Breast epithelium (tissue), 4 donors: ENCODE data around the gene CHN2. TPM values are rescaled to one million over a fixed set of nuclear protein-coding genes. Genes with fewer than 3 reads are reported as not detected.

Experiments
- DNase-seq, 2 donors: peaks; one replicate each; pipeline ENCODE4 v3.0.0-alpha.2; 2019; ENCODE audit warnings: low spot score in 2 of 2
- H3K27ac ChIP-seq, 2 donors: fragments of 200-600 bp; sonication (generic) in 1 of 2; one replicate each; pipeline ENCODE4 v1.5.1; 2016 to 2019; ENCODE audit warnings: mild to moderate bottlenecking in 1 of 2
- H3K27me3 ChIP-seq, 2 donors: fragments of 200-600 bp; sonication (generic) in 1 of 2; one replicate each; pipeline versions ENCODE4 v1.5.1 to v1.6.0; 2017 to 2019; ENCODE audit warnings: control low read depth in 1 of 2, mild to moderate bottlenecking in 1 of 2
- H3K36me3 ChIP-seq: fragments of 200-600 bp; one replicate; pipeline ENCODE4 v1.5.1; 2019
- H3K4me1 ChIP-seq, 2 donors: fragments of 200-600 bp; sonication (generic); one replicate each; pipeline ENCODE4 v1.5.1; 2016 to 2019; ENCODE audit warnings: control low read depth in 1 of 2
- H3K4me3 ChIP-seq, 3 donors: fragments of 200-600 bp; sonication (generic); 1 replicate in 2 of 3; 2 replicates in 1 of 3; pipeline ENCODE4 v1.5.1; 2016 to 2019; ENCODE audit warnings: mild to moderate bottlenecking in 3 of 3, moderate library complexity in 2 of 3
- H3K9me3 ChIP-seq, 2 donors: fragments of 200-600 bp; sonication (generic) in 1 of 2; one replicate each; pipeline ENCODE4 v1.5.1; 2016 to 2019; ENCODE audit warnings: control low read depth in 1 of 2
- CTCF ChIP-seq, 3 donors: fragments of 450-650 bp; IDR thresholded peaks; one replicate each; pipeline ENCODE4 v1.5.1; 2016 to 2017; ENCODE audit warnings: antibody characterized with exemption in 3 of 3, mild to moderate bottlenecking in 3 of 3, moderate library complexity in 3 of 3
- POLR2A ChIP-seq: fragments of 450-650 bp; IDR thresholded peaks from one replicate; pipeline ENCODE4 v1.6.1; 2016; ENCODE audit warnings: antibody characterized with exemption, mild to moderate bottlenecking, moderate library complexity
- POLR2AphosphoS5 ChIP-seq, 3 donors: sonication (generic); formaldehyde crosslinking; IDR thresholded peaks; one replicate each; pipeline ENCODE4 v1.6.1; 2017; ENCODE audit warnings: antibody characterized with exemption in 3 of 3
- intact Hi-C: fragments of 100-400 bp; cut with DNase I; formaldehyde crosslinking; loops from one replicate; pipeline ENCODE4 v1.15.1; 2023; ENCODE audit warnings: low total_unique reads
- total RNA-seq, 3 donors: library from RNA; depleted of rRNA; stranded (reverse); fragments of >200 nt; gene quantifications; one replicate each; pipeline ENCODE4 v1.1.0, GENCODE V29; 2016

CHN2 gene
- total RNA-seq, 3 donors from 2014 or later, result 6.3 to 17.1 (median 7.9) TPM

GRCh38 chr7:29430279-29430949 is 235.8 kb downstream of the CHN2 start:
- intact Hi-C loops, result no loop called here
- no peak overlapping the region for H3K4me3 ChIP-seq
- TF ChIP-seq POLR2A (no peak), CTCF (IDR thresholded peaks at IDR 0.05) (no peak), POLR2AphosphoS5 (IDR thresholded peaks at IDR 0.05) (no peak)

GRCh38 chr7:29431686-29432085 is 237.1 kb downstream of the CHN2 start:
- intact Hi-C loops, result no loop called here
- no peaks in the 10 kb centered on the region for H3K9me3 ChIP-seq
- TF ChIP-seq CTCF (IDR thresholded peaks at IDR 0.05) (no peak), POLR2A (no peak)

More at GRCh38 chr7:29430279-29430949, 235.8 kb downstream of the CHN2 start:
- DNase-seq, result no peak
- Histone ChIP-seq H3K27ac (no peak overlapping the region), H3K27me3 (no peaks in the 10 kb centered on the region), H3K4me1 (no peaks in the 10 kb centered on the region), H3K9me3 (no peaks in the 10 kb centered on the region), H3K36me3 (no peaks in the 10 kb centered on the region)

GRCh38 chr7:29432721-29433120 is 238.1 kb downstream of the CHN2 start:
- no peak for DNase-seq
- Histone ChIP-seq H3K27ac (no peak overlapping the region), H3K4me1 (no peaks in the 10 kb centered on the region), H3K9me3 (no peaks in the 10 kb centered on the region), H3K36me3 (no peaks in the 10 kb centered on the region), H3K27me3 (no peaks in the 10 kb centered on the region), H3K4me3 (no peak overlapping the region)
- no peak for TF ChIP-seq CTCF (IDR thresholded peaks at IDR 0.05)
- intact Hi-C loops, result no loop called here

More at GRCh38 chr7:29431686-29432085, 237.1 kb downstream of the CHN2 start:
- no peak for DNase-seq
- Histone ChIP-seq H3K4me3 (no peak overlapping the region), H3K27ac (no peak overlapping the region), H3K36me3 (no peaks in the 10 kb centered on the region), H3K27me3 (no peaks in the 10 kb centered on the region), H3K4me1 (no peaks in the 10 kb centered on the region)

GRCh38 chr7:29434380-29434768 is 239.8 kb downstream of the CHN2 start:
- no peaks in the 10 kb centered on the region for H3K36me3 ChIP-seq
- no peak overlapping the region for H3K4me3 ChIP-seq
- DNase-seq, result no peak
- no peak overlapping the region for H3K27ac ChIP-seq
- H3K9me3 ChIP-seq, result no peaks in the 10 kb centered on the region
- TF ChIP-seq POLR2A (no peak), CTCF (IDR thresholded peaks at IDR 0.05) (no peak), POLR2AphosphoS5 (IDR thresholded peaks at IDR 0.05) (no peak)
- H3K4me1 ChIP-seq, result no peaks in the 10 kb centered on the region
- H3K27me3 ChIP-seq, result no peaks in the 10 kb centered on the region
- intact Hi-C loops, result no loop called here

- TF ChIP-seq CTCF (IDR thresholded peaks at IDR 0.05) (no peak), POLR2A (no peak), POLR2AphosphoS5 (IDR thresholded peaks at IDR 0.05) (no peak)
- H3K27ac ChIP-seq, result no peak overlapping the region
- no peak overlapping the region for H3K4me3 ChIP-seq
- no peak for DNase-seq
- H3K27me3 ChIP-seq, result no peaks in the 10 kb centered on the region
- no peaks in the 10 kb centered on the region for H3K9me3 ChIP-seq
- H3K4me1 ChIP-seq, result no peaks in the 10 kb centered on the region
- H3K36me3 ChIP-seq, result no peaks in the 10 kb centered on the region
- intact Hi-C loops, result no loop called here
Measured at GRCh38 chr7:29435167-29435566, 240.6 kb downstream of the CHN2 start.
